GM23248 (cell line): Measurements from ENCODE around the gene RBM3. TPM values are rescaled to one million over a fixed set of nuclear protein-coding genes. Genes with fewer than 3 reads are reported as not detected.

Experiments
- DNase-seq: peaks from one replicate; pipeline ENCODE4 v3.0.0-alpha.2; 2015
- H2AFZ ChIP-seq: fragments of 200-600 bp; sonication (generic); 2 replicates; pipeline ENCODE4 v1.6.1; 2016; ENCODE audit warnings: antibody characterized with exemption
- H3F3A ChIP-seq: fragments of 200-600 bp; sonication (generic); 2 replicates; pipeline ENCODE4 v1.6.1; 2016; ENCODE audit warnings: mild to moderate bottlenecking, antibody characterized with exemption, mixed run types; ENCODE audit not compliant: insufficient read depth
- H3K27ac ChIP-seq: fragments of 200-600 bp; sonication (generic); 2 replicates; pipeline ENCODE4 v1.5.1; 2016; ENCODE audit warnings: mild to moderate bottlenecking
- H3K27me3 ChIP-seq: fragments of 200-600 bp; sonication (generic); replicated peaks from 2 replicates; pipeline ENCODE4 v1.6.1; 2016; ENCODE audit warnings: mild to moderate bottlenecking; ENCODE audit not compliant: insufficient read depth
- H3K36me3 ChIP-seq: fragments of 200-600 bp; sonication (generic); 2 replicates; pipeline ENCODE4 v1.6.1; 2016; ENCODE audit warnings: low read depth, mild to moderate bottlenecking
- H3K4me1 ChIP-seq: fragments of 200-600 bp; sonication (generic); 2 replicates; pipeline ENCODE4 v1.6.1; 2016; ENCODE audit warnings: mild to moderate bottlenecking; ENCODE audit not compliant: insufficient read depth
- H3K4me2 ChIP-seq: fragments of 200-600 bp; sonication (generic); one replicate; pipeline ENCODE4 v1.6.1; 2016; ENCODE audit warnings: mild to moderate bottlenecking; ENCODE audit not compliant: unreplicated experiment
- H3K4me3 ChIP-seq: fragments of 200-600 bp; sonication (generic); 2 replicates; pipeline ENCODE4 v1.5.1; 2016; ENCODE audit warnings: mild to moderate bottlenecking
- H3K79me2 ChIP-seq: fragments of 200-600 bp; sonication (generic); 2 replicates; pipeline ENCODE4 v1.6.1; 2016; ENCODE audit warnings: mild to moderate bottlenecking; ENCODE audit not compliant: insufficient read depth
- H3K9ac ChIP-seq: fragments of 200-600 bp; sonication (generic); 2 replicates; pipeline ENCODE4 v1.6.1; 2016; ENCODE audit warnings: mild to moderate bottlenecking
- H3K9me2 ChIP-seq: fragments of 200-600 bp; sonication (generic); 2 replicates; pipeline ENCODE4 v1.6.1; 2016; ENCODE audit warnings: mixed run types, mild to moderate bottlenecking, moderate library complexity; ENCODE audit not compliant: insufficient read depth
- H3K9me3 ChIP-seq: fragments of 200-600 bp; sonication (generic); one replicate; pipeline ENCODE4 v1.6.1; 2017; ENCODE audit warnings: low read depth
- H4K20me1 ChIP-seq: fragments of 200-600 bp; sonication (generic); 2 replicates; pipeline ENCODE4 v1.6.0; 2016; ENCODE audit not compliant: insufficient read depth
- EZH2 ChIP-seq: fragments of 200-600 bp; sonication (generic); IDR thresholded peaks from 2 replicates; pipeline ENCODE4 v1.6.1; 2018; ENCODE audit warnings: antibody characterized with exemption, mild to moderate bottlenecking; ENCODE audit not compliant: insufficient read depth, poor library complexity, severe bottlenecking
- EZH2phosphoT487 ChIP-seq: fragments of 200-600 bp; sonication (generic); IDR thresholded peaks from 2 replicates; pipeline ENCODE4 v1.6.1; 2018; ENCODE audit warnings: antibody characterized with exemption, moderate library complexity, mild to moderate bottlenecking, low read depth; ENCODE audit not compliant: insufficient read depth
- WGBS, 2 experiments: methylation state at CpG; one replicate each; pipeline ENCODE4 v1.1.6; 2015 to 2017; ENCODE audit warnings: low lambda C conversion rate in 2 of 2, low coverage in 1 of 2; ENCODE audit errors: missing lambda C conversion rate in 2 of 2; 5-methylcytosine and 5-hydroxymethylcytosine counted together
- in situ Hi-C: fragments of 300-500 bp; cut with MboI; formaldehyde crosslinking; loops from 2 replicates; pipeline ENCODE4 v1.15.0; 2020
- polyA plus RNA-seq: library from polyadenylated mRNA; unstranded; fragments of >200 nt; fragmentation: Nextera tagmentation; extraction: Ambion mirVana; gene quantifications from 2 replicates; pipeline ENCODE4 v1.2.1, GENCODE V29; 2016
- total RNA-seq: library from RNA; depleted of rRNA; stranded (reverse); fragments of >200 nt; shearing (Covaris generic); gene quantifications from 2 replicates; pipeline ENCODE4 v1.2.3, GENCODE V29; 2014

Gene RBM3
- total and polyA plus RNA-seq, 2 experiments from 2014 or later, result 143 to 188 TPM

- 84 to 85% methylated on average over 8 to 14 of the region's 17 CpGs for WGBS, 2 experiments
- no peak for TF ChIP-seq EZH2
- TF ChIP-seq EZH2phosphoT487, result no peak
- H3K27me3 ChIP-seq, result no peaks in the 10 kb centered on the region
- H3K9me3 ChIP-seq, result no peaks in the 10 kb centered on the region
- no peak for DNase-seq
- no peaks in the 10 kb centered on the region for H3K36me3 ChIP-seq
- in situ Hi-C loops, result no loop called here
- peaks cover 14% of the 10 kb centered on the region for H3K79me2 ChIP-seq
- H2AFZ ChIP-seq, result no peak overlapping the region
- no peak overlapping the region for H3K27ac ChIP-seq
- no peaks in the 10 kb centered on the region for H3F3A ChIP-seq
- no peak overlapping the region for H3K4me3 ChIP-seq
- no peaks in the 10 kb centered on the region for H3K9me2 ChIP-seq
- no peaks in the 10 kb centered on the region for H4K20me1 ChIP-seq
- no peak overlapping the region for H3K4me2 ChIP-seq
- no peaks in the 10 kb centered on the region for H3K4me1 ChIP-seq
- H3K9ac ChIP-seq, result no peak overlapping the region
Observed at GRCh38 chrX:48601741-48602394, 27.6 kb downstream of the RBM3 start.

GRCh38 chrX:48604701-48605100 is 30.4 kb downstream of the RBM3 start:
- Histone ChIP-seq H3K9me3 (no peaks in the 10 kb centered on the region), H3K36me3 (no peaks in the 10 kb centered on the region), H3K27me3 (no peaks in the 10 kb centered on the region), H3K4me3 (no peak overlapping the region), H3K4me2 (no peak overlapping the region), H2AFZ (no peak overlapping the region), H3K27ac (no peak overlapping the region), H3K9me2 (no peaks in the 10 kb centered on the region), H3K79me2 (no peaks in the 10 kb centered on the region), H3K9ac (no peak overlapping the region), H3F3A (no peaks in the 10 kb centered on the region), H4K20me1 (no peaks in the 10 kb centered on the region), H3K4me1 (no peaks in the 10 kb centered on the region)
- TF ChIP-seq EZH2 (no peak), EZH2phosphoT487 (no peak)
- in situ Hi-C loops, result no loop called here
- no peak for DNase-seq
- WGBS, 2 experiments, result 98 to 100% methylated on average over 14 to 16 of the region's 16 CpGs

GRCh38 chrX:48606091-48606490 is 31.8 kb downstream of the RBM3 start:
- Histone ChIP-seq H2AFZ (no peak overlapping the region), H3F3A (no peaks in the 10 kb centered on the region), H3K36me3 (no peaks in the 10 kb centered on the region), H3K4me1 (no peaks in the 10 kb centered on the region), H3K27ac (no peak overlapping the region), H4K20me1 (no peaks in the 10 kb centered on the region), H3K4me2 (no peak overlapping the region), H3K9ac (no peak overlapping the region), H3K4me3 (no peak overlapping the region), H3K9me2 (no peaks in the 10 kb centered on the region), H3K27me3 (no peaks in the 10 kb centered on the region), H3K79me2 (no peaks in the 10 kb centered on the region), H3K9me3 (no peaks in the 10 kb centered on the region)
- no peak for TF ChIP-seq EZH2phosphoT487
- TF ChIP-seq EZH2, result no peak
- DNase-seq, result no peak
- 44 to 50% methylated on average over 2 of the region's 6 CpGs for WGBS, 2 experiments
- in situ Hi-C loops, result no loop called here

- Histone ChIP-seq H3K27ac (no peak overlapping the region), H2AFZ (no peak overlapping the region), H3K79me2 (no peaks in the 10 kb centered on the region), H3K36me3 (no peaks in the 10 kb centered on the region), H3K4me3 (no peak overlapping the region), H3K9ac (no peak overlapping the region), H4K20me1 (no peaks in the 10 kb centered on the region), H3F3A (no peaks in the 10 kb centered on the region), H3K27me3 (no peaks in the 10 kb centered on the region), H3K9me3 (no peaks in the 10 kb centered on the region), H3K4me1 (no peaks in the 10 kb centered on the region), H3K9me2 (no peaks in the 10 kb centered on the region), H3K4me2 (no peak overlapping the region)
- in situ Hi-C loops, result no loop called here
- 42 to 53% methylated on average over 2 of the region's 2 CpGs for WGBS, 2 experiments
- TF ChIP-seq EZH2, result no peak
- no peak for TF ChIP-seq EZH2phosphoT487
- no peak for DNase-seq
Observed at GRCh38 chrX:48611703-48612102, 37.4 kb downstream of the RBM3 start.
